Measurements from ENCODE around the gene TPR.

TPR gene

DNA sequence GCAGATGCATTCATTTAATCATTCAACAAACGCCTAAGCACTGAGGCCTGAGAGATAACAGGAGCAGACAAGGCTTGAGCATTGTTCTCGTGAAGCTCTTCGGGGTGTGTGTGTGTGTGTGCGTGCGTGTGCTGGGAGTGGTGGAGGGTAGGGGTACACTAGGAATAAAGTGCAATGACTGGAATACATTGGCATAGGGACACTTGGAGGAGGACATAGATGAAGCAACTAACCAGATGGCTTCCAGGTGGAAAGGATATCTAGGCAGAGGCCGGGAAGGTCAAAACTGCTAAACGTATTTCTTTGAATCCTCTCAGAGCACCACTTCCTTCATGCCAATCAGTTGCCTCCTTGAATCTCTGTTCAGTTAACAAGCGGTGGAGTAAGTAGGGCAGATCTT, 92.6 kb downstream of the TPR start:
- H3K27me3 ChIP-seq, result no peaks in the 10 kb centered on the region
- no peak overlapping the region for H3K4me3 ChIP-seq (ENCODE audit: low read depth in 1 of 2, low read length in 1 of 2)
- TF ChIP-seq, protein P1, sequence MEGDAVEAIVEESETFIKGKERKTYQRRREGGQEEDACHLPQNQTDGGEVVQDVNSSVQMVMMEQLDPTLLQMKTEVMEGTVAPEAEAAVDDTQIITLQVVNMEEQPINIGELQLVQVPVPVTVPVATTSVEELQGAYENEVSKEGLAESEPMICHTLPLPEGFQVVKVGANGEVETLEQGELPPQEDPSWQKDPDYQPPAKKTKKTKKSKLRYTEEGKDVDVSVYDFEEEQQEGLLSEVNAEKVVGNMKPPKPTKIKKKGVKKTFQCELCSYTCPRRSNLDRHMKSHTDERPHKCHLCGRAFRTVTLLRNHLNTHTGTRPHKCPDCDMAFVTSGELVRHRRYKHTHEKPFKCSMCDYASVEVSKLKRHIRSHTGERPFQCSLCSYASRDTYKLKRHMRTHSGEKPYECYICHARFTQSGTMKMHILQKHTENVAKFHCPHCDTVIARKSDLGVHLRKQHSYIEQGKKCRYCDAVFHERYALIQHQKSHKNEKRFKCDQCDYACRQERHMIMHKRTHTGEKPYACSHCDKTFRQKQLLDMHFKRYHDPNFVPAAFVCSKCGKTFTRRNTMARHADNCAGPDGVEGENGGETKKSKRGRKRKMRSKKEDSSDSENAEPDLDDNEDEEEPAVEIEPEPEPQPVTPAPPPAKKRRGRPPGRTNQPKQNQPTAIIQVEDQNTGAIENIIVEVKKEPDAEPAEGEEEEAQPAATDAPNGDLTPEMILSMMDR (IDR thresholded peaks at IDR 0.05), result no peak
- H3K27ac ChIP-seq, result no peak overlapping the region
- no peaks in the 10 kb centered on the region for H3K4me1 ChIP-seq (ENCODE audit: control insufficient read depth in 1 of 2, insufficient read depth in 1 of 2, low read depth in 1 of 2, low read length in 1 of 2)
- H3K36me3 ChIP-seq, result no peaks in the 10 kb centered on the region
- H3K9me3 ChIP-seq, result no peaks in the 10 kb centered on the region

- H3K4me1 ChIP-seq (ENCODE audit: control insufficient read depth in 1 of 2, insufficient read depth in 1 of 2, low read depth in 1 of 2, low read length in 1 of 2), result no peaks in the 10 kb centered on the region
- no peaks in the 10 kb centered on the region for H3K9me3 ChIP-seq
- TF ChIP-seq, protein P1 (IDR thresholded peaks at IDR 0.05), result no peak
- no peaks in the 10 kb centered on the region for H3K27me3 ChIP-seq
- H3K27ac ChIP-seq, result no peak overlapping the region
- no peak overlapping the region for H3K4me3 ChIP-seq (ENCODE audit: low read depth in 1 of 2, low read length in 1 of 2)
- H3K36me3 ChIP-seq, result no peaks in the 10 kb centered on the region
Measured at GRCh38 chr1:186275822-186276221, 99.2 kb downstream of the TPR start.

DNA sequence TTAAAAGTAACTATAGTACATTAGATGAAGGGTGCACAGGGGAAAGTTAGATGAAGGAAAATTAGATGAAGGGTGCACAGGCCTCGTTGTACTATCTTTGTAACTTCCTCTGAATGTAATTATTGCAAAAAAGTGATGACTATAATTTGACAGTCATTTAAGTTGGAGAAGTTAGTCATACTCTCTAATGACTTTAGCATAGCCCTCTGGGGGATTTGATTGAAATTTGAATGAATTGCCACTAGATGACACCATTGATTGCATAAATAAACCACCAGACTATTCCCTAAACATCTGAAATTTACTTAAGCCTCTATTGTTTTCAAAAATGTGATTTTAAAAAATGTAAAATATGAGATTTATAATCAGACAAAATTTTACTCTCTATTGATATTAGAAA, 102.6 kb downstream of the TPR start:
- Histone ChIP-seq H3K4me3 (ENCODE audit: low read depth in 1 of 2, low read length in 1 of 2) (no peak overlapping the region), H3K27me3 (no peaks in the 10 kb centered on the region), H3K36me3 (no peaks in the 10 kb centered on the region), H3K9me3 (no peaks in the 10 kb centered on the region), H3K27ac (no peak overlapping the region), H3K4me1 (ENCODE audit: control insufficient read depth in 1 of 2, insufficient read depth in 1 of 2, low read depth in 1 of 2, low read length in 1 of 2) (no peaks in the 10 kb centered on the region)
- TF ChIP-seq, protein P1 (IDR thresholded peaks at IDR 0.05), result no peak

DNA sequence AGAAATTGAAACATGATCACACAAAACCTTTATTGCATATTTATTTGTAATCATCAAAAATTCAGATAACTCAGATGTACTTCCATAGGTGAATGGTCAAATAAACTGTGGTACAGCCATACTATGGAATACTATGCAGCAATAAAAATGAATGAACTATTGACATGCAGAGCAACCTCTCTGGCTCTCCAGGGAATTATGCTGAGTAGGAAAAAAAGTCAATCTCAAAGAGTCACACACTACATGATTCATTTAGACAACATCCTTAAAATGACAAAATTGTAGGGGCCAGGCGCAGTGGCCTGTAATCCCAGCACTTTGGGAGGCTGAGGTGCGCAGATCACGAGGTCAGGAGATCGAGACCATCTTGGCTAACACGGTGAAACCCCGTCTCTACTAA, 104.0 kb downstream of the TPR start:
- H3K36me3 ChIP-seq, result no peaks in the 10 kb centered on the region
- TF ChIP-seq, protein P1 (IDR thresholded peaks at IDR 0.05), result no peak
- H3K27me3 ChIP-seq, result no peaks in the 10 kb centered on the region
- no peaks in the 10 kb centered on the region for H3K9me3 ChIP-seq
- H3K4me3 ChIP-seq (ENCODE audit: low read depth in 1 of 2, low read length in 1 of 2), result no peak overlapping the region
- no peak overlapping the region for H3K27ac ChIP-seq
- no peaks in the 10 kb centered on the region for H3K4me1 ChIP-seq (ENCODE audit: control insufficient read depth in 1 of 2, insufficient read depth in 1 of 2, low read depth in 1 of 2, low read length in 1 of 2)

All from neutrophil (primary cell).